ENCODE results near the gene TNFRSF25.
A peak's percentile ranks its signal among the peaks of the same experiment; 100 is the strongest.
"Not testable (repeated sequence)": the region's sequence is repeated elsewhere in the genome, so short reads cannot be mapped to it uniquely, and the experiment has no call there.

Gene TNFRSF25

DNA sequence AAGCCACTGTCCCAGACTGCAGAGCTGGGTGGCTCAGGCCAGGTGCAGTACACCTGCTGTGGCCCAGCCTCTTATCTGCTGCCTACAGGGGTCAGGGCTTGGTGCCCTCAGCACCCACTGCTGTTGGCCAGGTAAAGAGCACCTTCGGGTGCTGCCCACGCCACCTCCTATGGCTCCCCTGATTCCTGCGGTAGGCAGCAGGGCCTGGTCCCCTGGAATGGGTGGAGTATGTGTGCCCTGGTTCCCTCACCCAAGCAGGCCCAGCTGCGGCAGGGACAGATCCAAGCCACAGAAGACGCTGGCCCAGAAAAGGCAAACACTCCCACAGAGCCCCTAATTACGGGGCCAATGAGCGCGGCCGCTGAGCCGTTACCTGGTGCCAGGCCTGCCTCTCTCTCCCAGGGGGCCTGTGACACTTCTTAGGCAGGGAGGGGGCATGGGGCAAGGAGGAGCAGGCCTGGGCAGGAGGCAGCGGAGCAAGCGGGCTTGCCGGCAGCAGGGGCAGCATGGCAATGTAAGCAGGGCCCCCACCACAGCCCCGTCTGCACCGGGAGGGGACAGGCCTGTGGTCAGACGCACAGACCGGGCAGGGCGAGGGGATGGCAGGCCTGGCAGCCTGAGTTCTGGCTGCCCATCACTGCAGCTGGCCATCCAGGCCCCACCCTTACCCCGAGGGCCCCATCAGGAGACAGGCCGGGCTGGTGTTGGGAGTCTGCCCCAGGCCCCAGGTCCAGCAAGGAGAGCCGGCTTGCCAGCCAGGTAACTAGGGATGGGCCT lies 22.4 kb downstream of the TNFRSF25 start:
- no peaks in the 10 kb centered on the region for H3K9me3 ChIP-seq (replicated peaks; ENCODE audit: low read length)
- no peak overlapping the region for H3K9ac ChIP-seq (ENCODE audit: low read depth, low read length)
- H3K36me3 ChIP-seq (ENCODE audit: insufficient read depth, low read length): no peaks in the 10 kb centered on the region
- no peak overlapping the region for H3K4me2 ChIP-seq (ENCODE audit: low read length)
- H3K27me3 ChIP-seq (ENCODE audit: control insufficient read depth, insufficient read depth, low read length): peaks cover 46% of the 10 kb centered on the region
- H3K4me1 ChIP-seq (ENCODE audit: control insufficient read depth, insufficient read depth, low read length): peaks cover 2% of the 10 kb centered on the region
- H3K4me3 ChIP-seq (ENCODE audit: low read length): no peak overlapping the region

DNA sequence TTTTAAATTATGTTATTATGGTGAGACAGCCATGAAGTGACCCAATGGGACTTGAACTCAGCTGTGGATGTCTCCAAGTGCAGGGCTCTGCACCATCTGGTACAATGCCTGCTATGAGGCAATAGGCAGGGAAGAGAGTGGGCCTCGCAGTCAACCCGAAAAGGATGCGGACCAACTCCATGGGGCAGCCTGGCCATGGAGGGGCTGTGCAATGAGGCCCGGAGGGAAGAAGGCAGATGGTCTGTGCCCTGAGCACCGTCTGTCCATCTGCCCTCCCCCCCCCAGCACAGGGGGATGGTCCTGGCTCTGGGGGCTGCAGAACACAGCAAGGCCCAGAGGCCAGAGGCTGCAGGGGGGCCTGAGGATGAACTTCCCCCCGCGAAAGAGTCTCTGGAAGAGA lies 24.4 kb downstream of the TNFRSF25 start:
- Histone ChIP-seq H3K4me1 (ENCODE audit: control insufficient read depth, insufficient read depth, low read length) (peaks cover 5% of the 10 kb centered on the region), H3K27me3 (ENCODE audit: control insufficient read depth, insufficient read depth, low read length) (peaks cover 27% of the 10 kb centered on the region), H3K36me3 (ENCODE audit: insufficient read depth, low read length) (no peaks in the 10 kb centered on the region), H3K9ac (ENCODE audit: low read depth, low read length) (no peak overlapping the region), H3K4me3 (ENCODE audit: low read length) (no peak overlapping the region), H3K4me2 (ENCODE audit: low read length) (no peak overlapping the region), H3K9me3 (replicated peaks; ENCODE audit: low read length) (no peaks in the 10 kb centered on the region)

DNA sequence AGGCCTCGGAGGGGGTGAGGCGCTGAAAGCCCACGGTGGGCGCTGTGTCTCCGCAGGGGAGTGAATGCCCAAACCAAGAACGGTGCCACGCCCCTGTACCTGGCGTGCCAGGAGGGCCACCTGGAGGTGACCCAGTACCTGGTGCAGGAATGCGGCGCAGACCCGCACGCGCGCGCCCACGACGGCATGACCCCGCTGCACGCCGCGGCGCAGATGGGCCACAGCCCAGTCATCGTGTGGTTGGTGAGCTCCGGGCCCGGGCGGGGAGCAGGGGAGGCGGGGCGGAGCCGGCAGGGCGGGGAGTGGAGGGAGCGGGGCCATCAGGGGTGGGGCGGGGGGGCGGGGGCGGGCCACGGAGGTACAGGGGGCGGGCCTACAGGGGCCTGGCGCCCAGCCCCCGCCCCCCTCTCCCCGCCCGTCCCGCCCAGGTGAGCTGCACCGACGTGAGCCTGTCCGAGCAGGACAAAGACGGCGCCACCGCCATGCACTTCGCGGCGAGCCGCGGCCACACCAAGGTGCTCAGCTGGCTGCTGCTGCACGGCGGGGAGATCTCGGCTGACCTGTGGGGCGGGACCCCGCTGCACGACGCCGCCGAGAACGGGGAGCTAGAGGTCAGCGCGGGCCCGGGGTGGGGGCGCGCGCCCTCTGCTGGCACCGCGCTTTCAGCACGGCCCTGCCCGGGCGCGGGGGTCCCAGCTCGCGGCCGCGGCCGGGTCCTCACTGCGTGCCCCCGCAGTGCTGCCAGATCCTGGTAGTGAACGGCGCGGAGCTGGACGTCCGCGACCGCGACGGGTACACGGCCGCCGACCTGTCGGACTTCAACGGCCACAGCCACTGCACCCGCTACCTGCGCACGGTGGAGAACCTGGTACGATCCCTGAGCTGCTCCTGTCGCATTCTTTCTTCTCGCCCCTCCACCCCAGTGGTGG lies 25.5 kb downstream of the TNFRSF25 start:
- Histone ChIP-seq H3K9me3 (replicated peaks; ENCODE audit: low read length) (no peaks in the 10 kb centered on the region), H3K9ac (ENCODE audit: low read depth, low read length) (no peak overlapping the region), H3K27me3 (ENCODE audit: control insufficient read depth, insufficient read depth, low read length) (peaks cover 30% of the 10 kb centered on the region), H3K36me3 (ENCODE audit: insufficient read depth, low read length) (no peaks in the 10 kb centered on the region), H3K4me1 (ENCODE audit: control insufficient read depth, insufficient read depth, low read length) (peaks cover 5% of the 10 kb centered on the region), H3K4me2 (ENCODE audit: low read length) (peak overlapping the region; percentile 44), H3K4me3 (ENCODE audit: low read length) (no peak overlapping the region)

DNA sequence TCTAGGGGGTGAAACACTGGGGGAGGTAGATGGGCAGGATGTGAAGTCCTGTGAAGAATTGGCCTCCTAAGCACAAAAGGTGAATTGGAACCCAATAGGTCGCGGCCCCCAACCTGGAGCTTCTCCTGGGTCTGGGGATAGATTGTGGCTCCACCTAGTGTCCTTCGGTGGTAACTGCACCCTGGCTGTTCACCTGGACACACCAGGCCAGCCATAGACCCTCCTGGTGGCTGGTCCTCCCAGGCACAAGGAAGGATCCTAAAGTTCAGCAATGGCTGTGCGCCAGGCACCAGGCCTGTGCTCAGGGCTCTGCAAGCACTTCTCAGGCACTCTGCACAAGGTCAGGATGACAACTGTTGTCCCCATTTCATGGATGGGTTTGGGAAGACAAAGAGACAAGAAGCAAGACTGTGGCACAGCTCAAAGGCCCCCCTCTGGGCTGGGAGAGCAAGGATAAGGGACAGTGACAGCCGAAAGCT lies 27.9 kb downstream of the TNFRSF25 start:
- peaks cover 5% of the 10 kb centered on the region for H3K4me1 ChIP-seq (ENCODE audit: control insufficient read depth, insufficient read depth, low read length)
- peaks cover 29% of the 10 kb centered on the region for H3K27me3 ChIP-seq (ENCODE audit: control insufficient read depth, insufficient read depth, low read length)
- H3K4me2 ChIP-seq (ENCODE audit: low read length): no peak overlapping the region
- no peak overlapping the region for H3K9ac ChIP-seq (ENCODE audit: low read depth, low read length)
- H3K9me3 ChIP-seq (replicated peaks; ENCODE audit: low read length): no peaks in the 10 kb centered on the region
- H3K36me3 ChIP-seq (ENCODE audit: insufficient read depth, low read length): no peaks in the 10 kb centered on the region
- no peak overlapping the region for H3K4me3 ChIP-seq (ENCODE audit: low read length)

DNA sequence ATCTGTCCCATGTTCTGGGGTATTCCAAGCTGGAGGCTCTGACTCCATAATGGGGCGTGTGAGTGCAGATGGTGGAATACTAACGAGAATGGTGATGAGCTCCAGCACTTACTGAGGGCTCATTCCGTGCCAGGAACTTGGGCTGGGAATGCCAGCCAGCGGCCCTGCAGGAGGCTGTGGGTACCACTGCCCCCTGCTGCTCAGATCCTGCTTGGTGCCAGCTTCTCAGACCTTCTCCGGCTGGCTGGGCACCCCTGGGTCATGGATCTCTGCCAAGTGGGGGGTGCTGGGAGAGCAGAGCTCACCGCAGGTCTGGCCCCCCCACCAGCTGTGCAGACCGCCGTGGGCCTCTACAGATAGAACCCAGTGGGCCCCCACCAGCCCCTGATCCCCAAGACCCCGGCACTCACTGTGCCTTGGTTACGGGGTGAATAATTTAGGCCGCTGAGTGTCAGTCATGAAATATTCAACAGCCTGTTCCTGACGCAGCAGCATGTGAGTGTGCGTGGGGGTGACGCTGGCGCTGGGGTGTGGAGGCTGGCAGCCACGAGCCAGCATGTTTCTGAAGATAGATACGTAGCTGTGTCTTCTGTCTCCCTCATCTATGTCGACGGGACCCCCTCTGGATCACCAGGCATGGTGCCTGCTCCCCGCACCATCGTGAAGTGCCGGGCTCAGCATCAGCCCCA lies 28.8 kb downstream of the TNFRSF25 start:
- H3K9ac ChIP-seq (ENCODE audit: low read depth, low read length); H3K36me3 ChIP-seq (ENCODE audit: insufficient read depth, low read length); H3K4me2 ChIP-seq (ENCODE audit: low read length); H3K4me1 ChIP-seq (ENCODE audit: control insufficient read depth, insufficient read depth, low read length); H3K4me3 ChIP-seq (ENCODE audit: low read length); H3K9me3 ChIP-seq (replicated peaks; ENCODE audit: low read length): not testable (repeated sequence)
- peaks cover 31% of the 10 kb centered on the region for H3K27me3 ChIP-seq (ENCODE audit: control insufficient read depth, insufficient read depth, low read length)

DNA sequence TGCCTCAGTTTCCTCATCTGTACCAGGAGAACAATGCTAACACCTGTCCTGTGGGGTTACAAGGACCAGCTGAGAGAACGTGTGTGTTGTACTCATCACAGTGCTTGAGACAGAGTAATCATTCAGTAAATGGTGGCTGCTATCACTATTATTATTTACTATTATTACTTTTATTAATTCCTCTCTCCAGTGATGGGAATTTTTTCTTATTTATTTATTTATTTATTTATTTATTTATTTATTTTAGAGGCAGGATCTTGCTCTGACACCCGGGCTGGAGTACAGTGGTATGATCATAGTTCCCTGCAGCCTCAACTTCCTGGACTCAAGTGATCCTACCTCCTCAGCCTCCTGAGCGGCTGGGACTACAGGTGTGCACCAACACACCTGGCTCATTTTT lies 29.7 kb downstream of the TNFRSF25 start:
- not testable (repeated sequence) for H3K4me3 ChIP-seq (ENCODE audit: low read length); H3K9me3 ChIP-seq (replicated peaks; ENCODE audit: low read length); H3K36me3 ChIP-seq (ENCODE audit: insufficient read depth, low read length); H3K4me2 ChIP-seq (ENCODE audit: low read length); H3K9ac ChIP-seq (ENCODE audit: low read depth, low read length); H3K4me1 ChIP-seq (ENCODE audit: control insufficient read depth, insufficient read depth, low read length)
- peaks cover 27% of the 10 kb centered on the region for H3K27me3 ChIP-seq (ENCODE audit: control insufficient read depth, insufficient read depth, low read length)

DNA sequence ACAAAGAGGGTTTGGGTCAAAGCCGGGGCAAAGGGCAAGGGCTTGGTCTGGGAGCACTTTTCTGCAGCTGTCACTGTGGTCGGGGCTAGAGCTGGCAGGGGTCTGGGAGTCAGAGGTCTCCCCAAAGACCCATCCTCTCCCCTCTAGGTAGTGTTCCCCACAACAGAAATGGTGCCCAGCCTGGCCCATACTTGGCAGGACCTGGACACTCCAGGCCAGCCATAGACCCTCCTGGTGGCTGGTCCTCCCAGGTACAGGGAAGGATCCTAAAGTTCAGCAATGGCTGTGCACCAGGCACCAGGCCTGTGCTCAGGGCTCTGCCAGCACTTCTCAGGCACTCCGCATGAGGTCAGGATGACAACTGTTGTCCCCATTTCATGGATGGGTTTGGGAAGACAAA lies 30.4 kb downstream of the TNFRSF25 start:
- no peak overlapping the region for H3K9ac ChIP-seq (ENCODE audit: low read depth, low read length)
- peaks cover 5% of the 10 kb centered on the region for H3K4me1 ChIP-seq (ENCODE audit: control insufficient read depth, insufficient read depth, low read length)
- no peak overlapping the region for H3K4me2 ChIP-seq (ENCODE audit: low read length)
- peaks cover 27% of the 10 kb centered on the region for H3K27me3 ChIP-seq (ENCODE audit: control insufficient read depth, insufficient read depth, low read length)
- no peak overlapping the region for H3K4me3 ChIP-seq (ENCODE audit: low read length)
- H3K9me3 ChIP-seq (replicated peaks; ENCODE audit: low read length): no peaks in the 10 kb centered on the region
- no peaks in the 10 kb centered on the region for H3K36me3 ChIP-seq (ENCODE audit: insufficient read depth, low read length)

DNA sequence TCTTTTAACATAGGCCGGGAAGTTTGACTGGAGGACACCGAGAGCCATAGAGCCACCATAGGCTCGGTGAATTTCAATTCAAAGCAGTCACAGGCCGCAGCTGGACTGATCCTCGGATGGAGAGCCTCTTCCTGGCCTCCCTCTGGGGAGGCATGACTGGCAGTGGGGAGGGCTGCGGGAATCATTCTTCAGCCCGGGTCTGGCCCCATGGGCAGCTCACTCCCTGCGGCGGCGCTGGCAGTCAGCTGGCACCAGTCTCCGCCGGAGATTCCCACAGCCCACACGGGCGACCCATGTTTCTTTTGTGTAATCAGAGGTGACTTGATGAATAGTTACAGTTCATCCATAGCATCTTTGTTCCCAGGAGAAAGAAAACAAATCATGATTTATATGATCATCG lies 30.8 kb downstream of the TNFRSF25 start:
- no peak overlapping the region for H3K4me3 ChIP-seq (ENCODE audit: low read length)
- H3K4me1 ChIP-seq (ENCODE audit: control insufficient read depth, insufficient read depth, low read length): peaks cover 5% of the 10 kb centered on the region
- H3K27me3 ChIP-seq (ENCODE audit: control insufficient read depth, insufficient read depth, low read length): peaks cover 31% of the 10 kb centered on the region
- H3K36me3 ChIP-seq (ENCODE audit: insufficient read depth, low read length): no peaks in the 10 kb centered on the region
- no peak overlapping the region for H3K9ac ChIP-seq (ENCODE audit: low read depth, low read length)
- H3K9me3 ChIP-seq (replicated peaks; ENCODE audit: low read length): no peaks in the 10 kb centered on the region
- H3K4me2 ChIP-seq (ENCODE audit: low read length): no peak overlapping the region

DNA sequence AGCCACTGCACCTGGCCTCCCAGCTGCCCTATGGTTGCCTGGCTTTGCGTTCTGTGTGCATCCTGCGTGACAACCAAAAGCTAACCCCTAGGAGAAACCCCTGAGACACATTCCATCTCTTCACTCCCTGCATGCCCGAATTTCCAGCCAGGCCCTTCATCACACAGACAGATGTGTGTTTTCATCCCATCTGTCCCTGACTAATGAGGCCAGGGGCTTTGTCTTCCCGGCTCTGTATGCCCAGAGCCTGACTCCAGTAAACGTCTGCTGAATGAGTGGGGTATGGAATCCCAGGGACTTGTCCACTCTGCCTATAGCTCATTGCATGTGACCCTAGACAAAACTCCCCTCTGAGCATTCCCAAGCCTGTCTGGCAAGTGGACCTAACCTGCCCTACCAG lies 31.8 kb downstream of the TNFRSF25 start:
- Histone ChIP-seq H3K36me3 (ENCODE audit: insufficient read depth, low read length) (no peaks in the 10 kb centered on the region), H3K9ac (ENCODE audit: low read depth, low read length) (no peak overlapping the region), H3K9me3 (replicated peaks; ENCODE audit: low read length) (no peaks in the 10 kb centered on the region), H3K4me2 (ENCODE audit: low read length) (no peak overlapping the region), H3K4me3 (ENCODE audit: low read length) (no peak overlapping the region), H3K27me3 (ENCODE audit: control insufficient read depth, insufficient read depth, low read length) (peaks cover 39% of the 10 kb centered on the region), H3K4me1 (ENCODE audit: control insufficient read depth, insufficient read depth, low read length) (peaks cover 6% of the 10 kb centered on the region)

DNA sequence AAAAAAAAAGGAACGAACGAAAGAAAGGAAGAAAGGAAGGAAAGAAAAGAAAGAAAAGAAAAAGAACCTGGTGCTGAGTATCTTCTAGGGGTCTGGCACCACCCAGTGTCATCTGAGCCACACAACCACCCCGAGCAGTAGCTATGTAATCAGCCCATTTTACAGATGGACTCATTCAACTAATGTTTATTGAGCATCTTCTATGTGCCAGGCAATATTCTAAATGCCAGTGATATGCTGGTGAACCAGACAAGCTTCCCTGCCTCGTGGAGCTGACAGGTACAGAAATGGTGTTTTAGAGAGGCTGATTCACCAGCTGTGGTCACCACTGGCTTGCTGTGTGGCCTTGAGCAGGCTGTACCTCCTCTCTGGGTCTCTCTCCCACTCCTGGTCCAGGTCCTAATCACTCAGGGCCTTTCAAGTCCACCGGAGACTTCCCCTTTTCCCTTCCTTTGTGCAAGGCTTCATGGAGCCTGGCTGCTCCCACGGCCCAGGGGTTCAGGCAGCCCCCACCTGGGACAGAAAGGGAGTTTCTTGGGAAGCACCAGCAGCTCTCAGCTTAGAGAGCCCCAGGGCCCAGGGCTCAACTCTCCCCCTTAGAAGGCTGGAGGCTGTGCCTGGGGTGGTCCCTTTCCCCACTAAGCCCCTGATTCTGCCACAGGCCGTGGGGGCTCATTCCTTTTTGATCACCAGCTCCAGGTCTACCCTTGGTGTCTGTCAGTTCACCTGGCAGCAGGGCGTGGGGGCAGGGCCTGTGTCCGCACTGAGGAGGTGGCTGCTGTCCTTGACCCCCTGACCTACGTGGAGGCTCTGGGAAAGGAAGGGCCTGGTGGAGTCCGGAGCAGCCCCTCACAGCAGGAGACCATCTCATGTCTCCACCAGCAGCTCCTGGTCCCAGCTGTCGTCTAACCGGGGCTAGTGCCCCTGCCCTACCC lies 34.1 kb downstream of the TNFRSF25 start:
- H3K9ac ChIP-seq (ENCODE audit: low read depth, low read length); H3K36me3 ChIP-seq (ENCODE audit: insufficient read depth, low read length); H3K9me3 ChIP-seq (replicated peaks; ENCODE audit: low read length); H3K4me3 ChIP-seq (ENCODE audit: low read length); H3K4me1 ChIP-seq (ENCODE audit: control insufficient read depth, insufficient read depth, low read length); H3K4me2 ChIP-seq (ENCODE audit: low read length): not testable (repeated sequence)
- peaks cover 48% of the 10 kb centered on the region for H3K27me3 ChIP-seq (ENCODE audit: control insufficient read depth, insufficient read depth, low read length)
